ENCODE measurements around the gene AFAP1.

DNA sequence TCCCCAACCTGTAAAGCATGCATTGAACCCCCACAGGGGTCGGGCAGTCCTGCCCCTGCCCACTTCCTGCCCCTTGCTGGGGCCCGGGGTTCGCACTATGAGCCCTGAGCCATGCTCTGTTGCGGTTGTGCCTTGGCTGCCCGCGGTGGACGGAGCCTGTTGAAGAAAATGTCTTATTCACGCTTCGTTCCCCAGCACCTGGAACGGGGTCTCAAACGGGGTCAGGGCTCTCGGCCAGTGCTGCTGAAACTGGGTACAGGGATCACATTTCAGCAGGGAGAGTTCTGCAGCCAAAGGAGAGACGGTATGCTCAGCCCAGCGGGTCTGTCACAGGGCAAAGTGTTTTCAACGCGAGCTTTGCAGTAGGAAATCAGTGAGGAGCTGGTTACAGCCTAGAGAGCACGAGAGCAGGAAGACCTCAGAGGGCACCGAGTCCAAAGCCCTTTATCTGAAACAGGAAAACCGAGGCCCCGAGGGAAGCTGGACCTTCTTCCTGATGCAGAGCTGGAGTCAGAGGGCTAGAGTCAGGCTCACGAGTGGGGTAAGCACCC is 46.3 kb upstream of the AFAP1 start:
- TF ChIP-seq, protein P1, sequence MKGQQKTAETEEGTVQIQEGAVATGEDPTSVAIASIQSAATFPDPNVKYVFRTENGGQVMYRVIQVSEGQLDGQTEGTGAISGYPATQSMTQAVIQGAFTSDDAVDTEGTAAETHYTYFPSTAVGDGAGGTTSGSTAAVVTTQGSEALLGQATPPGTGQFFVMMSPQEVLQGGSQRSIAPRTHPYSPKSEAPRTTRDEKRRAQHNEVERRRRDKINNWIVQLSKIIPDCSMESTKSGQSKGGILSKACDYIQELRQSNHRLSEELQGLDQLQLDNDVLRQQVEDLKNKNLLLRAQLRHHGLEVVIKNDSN (IDR thresholded peaks at IDR 0.05): no peak
- TF ChIP-seq CREB1 (IDR thresholded peaks at IDR 0.05; ENCODE audit: low read depth) (no peak), YY1 (IDR thresholded peaks at IDR 0.05; ENCODE audit: low read depth) (no peak), TAF1 (IDR thresholded peaks at IDR 0.05; ENCODE audit: low read depth) (no peak), ZBTB7A (IDR thresholded peaks at IDR 0.05; ENCODE audit: low read depth) (no peak), RAD21 (IDR thresholded peaks at IDR 0.05; ENCODE audit: low read depth) (no peak), TCF12 (IDR thresholded peaks at IDR 0.05; ENCODE audit: low read depth) (no peak), EP300 (IDR thresholded peaks at IDR 0.05; ENCODE audit: borderline replicate concordance) (no peak), TEAD4 (IDR thresholded peaks at IDR 0.05) (no peak), EGR1 (IDR thresholded peaks at IDR 0.05) (no peak), NFIC (IDR thresholded peaks at IDR 0.05) (no peak), CEBPB (IDR thresholded peaks at IDR 0.05) (no peak)
- TF ChIP-seq, protein P2, sequence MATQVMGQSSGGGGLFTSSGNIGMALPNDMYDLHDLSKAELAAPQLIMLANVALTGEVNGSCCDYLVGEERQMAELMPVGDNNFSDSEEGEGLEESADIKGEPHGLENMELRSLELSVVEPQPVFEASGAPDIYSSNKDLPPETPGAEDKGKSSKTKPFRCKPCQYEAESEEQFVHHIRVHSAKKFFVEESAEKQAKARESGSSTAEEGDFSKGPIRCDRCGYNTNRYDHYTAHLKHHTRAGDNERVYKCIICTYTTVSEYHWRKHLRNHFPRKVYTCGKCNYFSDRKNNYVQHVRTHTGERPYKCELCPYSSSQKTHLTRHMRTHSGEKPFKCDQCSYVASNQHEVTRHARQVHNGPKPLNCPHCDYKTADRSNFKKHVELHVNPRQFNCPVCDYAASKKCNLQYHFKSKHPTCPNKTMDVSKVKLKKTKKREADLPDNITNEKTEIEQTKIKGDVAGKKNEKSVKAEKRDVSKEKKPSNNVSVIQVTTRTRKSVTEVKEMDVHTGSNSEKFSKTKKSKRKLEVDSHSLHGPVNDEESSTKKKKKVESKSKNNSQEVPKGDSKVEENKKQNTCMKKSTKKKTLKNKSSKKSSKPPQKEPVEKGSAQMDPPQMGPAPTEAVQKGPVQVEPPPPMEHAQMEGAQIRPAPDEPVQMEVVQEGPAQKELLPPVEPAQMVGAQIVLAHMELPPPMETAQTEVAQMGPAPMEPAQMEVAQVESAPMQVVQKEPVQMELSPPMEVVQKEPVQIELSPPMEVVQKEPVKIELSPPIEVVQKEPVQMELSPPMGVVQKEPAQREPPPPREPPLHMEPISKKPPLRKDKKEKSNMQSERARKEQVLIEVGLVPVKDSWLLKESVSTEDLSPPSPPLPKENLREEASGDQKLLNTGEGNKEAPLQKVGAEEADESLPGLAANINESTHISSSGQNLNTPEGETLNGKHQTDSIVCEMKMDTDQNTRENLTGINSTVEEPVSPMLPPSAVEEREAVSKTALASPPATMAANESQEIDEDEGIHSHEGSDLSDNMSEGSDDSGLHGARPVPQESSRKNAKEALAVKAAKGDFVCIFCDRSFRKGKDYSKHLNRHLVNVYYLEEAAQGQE (IDR thresholded peaks at IDR 0.05; ENCODE audit: low read depth): no peak
- TF ChIP-seq, protein P3, sequence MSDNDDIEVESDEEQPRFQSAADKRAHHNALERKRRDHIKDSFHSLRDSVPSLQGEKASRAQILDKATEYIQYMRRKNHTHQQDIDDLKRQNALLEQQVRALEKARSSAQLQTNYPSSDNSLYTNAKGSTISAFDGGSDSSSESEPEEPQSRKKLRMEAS (IDR thresholded peaks at IDR 0.05): no peak
